GM21447 (cell line): Measurements from ENCODE around the gene SSPN.

Experiments
- ATAC-seq: cut with Tn5 transposase; IDR thresholded peaks from one replicate; pipeline ENCODE4 v1.9.1; 2021; ENCODE audit not compliant: unreplicated experiment

SSPN gene

DNA sequence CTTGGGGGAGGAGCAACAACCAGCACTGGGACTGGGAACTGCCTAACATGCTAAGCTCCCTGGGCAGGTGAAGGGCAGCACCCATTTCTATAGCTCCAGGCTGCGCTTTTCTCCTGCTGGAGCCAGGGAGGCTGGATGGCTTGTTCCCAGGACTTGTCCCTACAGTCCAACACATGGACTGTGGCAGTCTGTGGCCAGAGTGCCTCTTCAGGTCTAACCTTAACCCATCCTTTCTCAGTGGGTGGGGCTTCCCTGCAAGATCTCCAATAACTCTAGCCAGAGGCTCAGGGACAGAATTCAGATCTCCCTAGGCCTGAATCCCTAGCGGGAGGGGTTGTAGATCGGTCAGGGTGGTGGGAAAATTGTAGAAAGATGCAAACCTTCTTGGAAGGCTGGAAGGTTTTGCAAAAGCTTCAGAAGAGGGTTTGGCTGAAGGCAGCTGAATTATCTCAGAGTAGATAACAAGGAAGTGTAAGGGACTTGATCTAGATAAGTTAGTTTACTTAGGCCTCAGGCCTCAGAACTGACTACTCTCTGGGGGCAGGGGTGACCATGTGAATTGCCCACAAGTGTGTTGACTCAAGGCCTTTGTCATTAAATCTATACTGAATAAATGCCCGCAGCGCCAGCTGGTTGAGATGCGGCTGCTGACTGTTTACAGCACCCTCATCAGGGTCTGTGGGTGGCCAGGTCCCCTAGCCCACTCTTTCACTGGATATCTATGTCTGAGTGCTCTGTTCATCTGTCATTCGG lies 60.7 kb downstream of the SSPN start:
- no peak for ATAC-seq

DNA sequence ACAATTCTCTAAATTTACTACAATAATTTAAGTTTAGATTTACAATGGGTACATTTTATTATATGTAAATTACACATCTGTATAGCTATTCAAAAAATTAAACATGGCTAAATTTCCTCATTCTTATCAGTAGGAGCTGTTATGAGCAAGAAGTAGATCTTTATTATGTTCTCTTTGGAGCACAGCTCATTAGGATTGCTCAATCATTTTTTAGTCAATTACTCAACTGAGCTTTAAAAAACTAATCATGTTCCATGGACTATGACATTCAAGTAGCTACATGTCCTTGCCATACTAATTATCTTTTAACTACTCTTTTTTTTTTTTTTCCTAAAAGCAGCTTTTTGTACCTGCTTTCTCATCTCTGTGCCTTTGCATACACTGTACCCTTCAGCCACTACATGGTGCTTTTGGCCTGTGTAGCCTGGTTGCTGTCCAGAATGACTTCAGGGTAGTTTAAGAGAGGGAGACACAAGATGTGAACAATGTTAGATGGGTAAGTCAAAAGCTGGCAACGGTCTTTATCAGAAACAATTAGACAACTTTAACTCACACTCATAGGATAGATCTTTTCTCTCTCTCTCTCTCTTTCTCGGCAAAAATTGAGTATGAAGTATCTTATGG lies 69.0 kb downstream of the SSPN start:
- no peak for ATAC-seq

DNA sequence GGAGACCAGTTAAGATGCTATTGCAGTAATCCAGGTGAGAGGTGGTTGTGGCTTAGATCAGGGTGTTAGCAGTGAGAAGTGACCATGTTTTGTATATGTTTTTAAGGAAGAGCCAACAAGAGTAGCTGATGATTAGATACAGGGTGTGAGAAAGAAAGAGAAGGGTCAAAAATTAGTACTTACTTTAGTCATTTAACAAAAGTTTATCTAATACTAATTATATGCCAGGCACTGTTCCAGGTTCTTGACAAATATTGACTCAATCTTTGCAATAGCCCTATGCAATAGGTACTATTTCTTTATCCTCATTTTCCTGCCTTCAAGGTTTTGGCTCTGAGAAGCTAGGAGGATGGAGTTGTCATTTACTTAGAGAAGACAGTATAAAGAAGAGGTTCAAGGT lies 70.2 kb downstream of the SSPN start:
- ATAC-seq: no peak

DNA sequence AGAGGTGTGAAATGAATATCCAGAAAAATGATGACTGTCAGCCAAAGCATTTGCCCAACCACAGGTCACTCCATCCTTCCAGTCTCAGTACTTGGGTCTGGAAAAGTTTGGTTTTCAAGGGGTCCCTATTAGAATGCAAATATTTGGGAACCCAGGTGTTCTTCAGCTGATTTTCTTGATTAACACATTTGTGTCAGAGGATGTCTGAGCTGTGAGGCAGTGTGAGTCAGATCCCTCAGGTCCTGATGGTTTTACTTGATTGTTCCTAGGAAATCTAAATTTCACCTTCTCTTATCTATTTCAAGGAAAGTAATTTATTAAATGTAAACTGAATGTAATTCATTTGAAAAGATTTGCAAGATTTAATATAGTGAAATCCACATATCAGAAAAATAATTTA lies 71.5 kb downstream of the SSPN start:
- no peak for ATAC-seq

DNA sequence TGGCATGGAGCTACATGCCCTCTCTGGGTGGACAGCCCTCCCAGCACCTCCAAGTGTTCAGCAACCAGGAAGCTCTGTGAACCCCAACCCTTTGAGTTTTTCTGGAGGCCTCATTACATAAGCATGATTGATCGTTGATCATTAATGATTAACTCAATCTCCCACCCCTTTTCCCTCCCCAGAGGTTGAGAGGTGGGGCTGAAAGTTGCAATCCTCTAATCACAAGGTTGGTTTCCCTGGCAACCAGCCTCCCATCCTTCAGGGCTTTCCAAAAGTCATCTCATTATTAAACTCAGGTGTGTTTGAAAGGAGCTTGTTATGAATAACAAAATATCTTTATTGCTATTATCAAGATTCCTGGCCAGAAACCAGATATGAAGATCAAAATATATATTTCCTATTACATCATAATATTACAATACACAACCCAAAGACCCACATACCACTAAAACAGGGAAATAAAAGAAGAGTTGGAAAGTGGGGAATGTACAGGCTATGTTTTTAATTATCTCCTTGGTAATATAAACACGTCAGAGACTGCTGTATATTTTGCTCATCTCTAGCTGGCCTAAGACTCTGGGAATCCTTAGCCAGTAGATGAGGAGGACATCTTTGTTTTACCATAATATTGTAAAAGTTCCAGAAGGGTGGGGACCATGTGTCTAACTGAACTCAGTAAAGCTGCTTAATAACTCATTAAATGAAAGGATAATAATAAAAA lies 73.6 kb downstream of the SSPN start:
- no peak for ATAC-seq

DNA sequence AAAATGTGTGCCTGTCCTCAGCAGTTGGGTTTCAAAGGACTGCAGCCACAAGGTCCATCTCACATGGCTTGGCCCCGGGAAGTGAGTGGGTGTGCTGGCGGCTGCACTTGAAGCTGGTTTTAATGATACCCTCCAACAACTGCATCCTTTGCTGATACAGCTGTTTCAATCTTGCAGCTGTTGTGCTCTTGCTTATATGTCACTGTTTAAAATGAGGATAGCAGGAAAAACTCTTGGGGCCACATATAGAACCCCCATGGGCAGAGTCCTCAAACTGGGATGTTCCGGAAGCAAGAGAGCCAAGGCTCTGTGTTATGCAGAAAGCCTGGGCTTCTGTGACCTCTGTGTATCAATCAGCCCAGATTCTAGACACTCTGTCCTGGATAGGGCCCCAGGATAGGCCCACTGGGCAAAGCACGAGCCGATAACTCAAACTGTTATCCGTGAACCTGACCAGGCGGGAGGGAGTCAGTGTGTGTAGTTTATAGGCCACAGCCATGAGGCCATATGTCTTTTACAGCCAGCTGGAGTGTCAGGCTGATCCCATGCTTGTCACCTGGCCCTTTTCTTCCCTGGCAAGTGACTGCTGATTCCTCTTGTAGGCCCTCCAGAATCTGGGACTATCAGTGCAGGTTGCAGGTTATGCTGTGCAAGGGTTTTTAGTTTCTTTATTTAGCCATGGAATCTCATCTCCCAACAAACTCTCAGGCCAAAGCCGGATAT lies 74.3 kb downstream of the SSPN start:
- ATAC-seq: no peak

DNA sequence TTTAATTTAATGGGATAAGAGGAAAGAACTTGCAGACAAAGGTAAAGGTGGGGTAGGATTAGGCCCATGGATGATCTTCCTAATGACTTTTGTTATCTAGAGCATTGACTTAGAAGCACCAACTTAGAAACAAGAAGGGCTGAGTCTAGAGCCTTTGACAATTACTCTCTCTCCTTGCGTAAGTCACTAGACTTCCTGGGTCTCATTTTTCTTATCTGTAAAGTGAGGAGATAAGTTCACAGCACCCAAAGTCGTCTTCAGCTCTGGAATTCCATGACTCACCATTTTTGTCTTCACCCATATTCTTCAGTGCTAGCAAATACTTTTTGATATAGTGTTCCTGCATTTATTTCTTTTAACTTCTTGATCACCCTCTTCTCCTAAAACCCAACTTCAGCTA lies 75.7 kb downstream of the SSPN start:
- no peak for ATAC-seq

DNA sequence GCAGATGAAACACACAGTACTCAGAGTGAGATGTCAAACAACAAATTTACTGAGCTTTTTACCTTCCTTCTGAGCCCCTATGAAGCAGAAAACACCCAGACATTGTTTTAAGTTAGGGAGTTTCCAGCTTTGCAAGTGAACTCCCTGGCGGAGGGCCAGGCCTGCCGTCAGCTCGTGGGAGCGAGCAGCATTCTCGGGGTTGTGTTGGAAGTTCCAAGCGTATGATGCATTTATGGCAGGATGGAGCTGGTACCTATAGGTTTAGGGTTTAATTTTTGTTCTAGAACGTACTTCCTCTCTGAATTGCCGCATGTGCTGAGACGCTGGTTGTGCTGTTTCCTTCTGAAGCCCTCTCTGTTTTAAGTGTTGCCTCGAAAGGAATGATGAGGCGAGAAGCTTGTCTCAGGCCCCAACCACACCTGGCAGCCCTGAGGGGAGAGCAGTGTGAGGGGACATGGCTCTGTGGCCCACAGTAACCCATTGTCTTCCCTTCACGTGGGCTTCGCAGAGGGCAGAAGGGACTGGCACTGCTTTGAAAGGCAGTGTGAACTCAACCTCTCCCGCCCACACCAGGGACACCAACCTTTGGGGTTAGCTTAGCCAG lies 76.6 kb downstream of the SSPN start:
- ATAC-seq: no peak

DNA sequence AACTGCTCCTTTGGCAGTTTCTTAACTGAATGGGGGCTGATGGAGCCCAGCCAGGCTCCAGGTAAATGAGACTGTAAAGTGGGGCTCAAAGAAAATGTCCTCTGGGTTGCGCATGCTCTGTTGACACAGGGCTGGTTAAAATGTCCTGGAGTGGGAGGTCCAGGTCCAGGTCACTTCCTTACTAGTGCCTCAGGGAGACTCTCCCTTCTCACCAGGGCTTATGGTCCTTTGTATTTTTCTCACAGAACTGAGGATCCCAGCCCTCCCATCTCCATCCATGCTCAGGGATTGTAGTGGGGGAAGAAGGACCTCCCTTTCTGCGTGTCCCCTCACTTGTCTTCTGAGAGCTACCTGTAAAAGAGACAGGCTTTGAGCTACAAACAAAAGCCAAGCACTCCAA lies 77.5 kb downstream of the SSPN start:
- ATAC-seq: no peak

DNA sequence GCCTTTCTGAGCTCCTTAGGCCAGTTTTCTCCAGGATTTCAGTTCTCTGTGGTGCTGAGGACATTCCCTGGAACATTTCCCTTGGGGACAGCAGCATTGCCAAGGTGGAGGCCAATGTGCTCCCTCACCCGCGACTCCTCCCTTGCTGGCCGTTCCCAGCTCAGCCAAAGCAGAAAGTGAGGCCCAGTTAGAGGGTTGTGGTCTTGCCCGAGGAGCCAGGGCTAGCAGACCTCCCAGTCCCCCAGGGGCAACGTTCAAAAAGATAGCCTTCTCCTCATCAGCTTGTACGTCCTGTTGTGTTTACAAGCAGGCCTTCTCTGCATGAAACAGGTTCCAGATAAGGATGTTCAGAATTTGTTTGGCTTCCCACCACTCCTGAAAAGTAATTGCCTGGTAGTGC lies 78.4 kb downstream of the SSPN start:
- no peak for ATAC-seq

DNA sequence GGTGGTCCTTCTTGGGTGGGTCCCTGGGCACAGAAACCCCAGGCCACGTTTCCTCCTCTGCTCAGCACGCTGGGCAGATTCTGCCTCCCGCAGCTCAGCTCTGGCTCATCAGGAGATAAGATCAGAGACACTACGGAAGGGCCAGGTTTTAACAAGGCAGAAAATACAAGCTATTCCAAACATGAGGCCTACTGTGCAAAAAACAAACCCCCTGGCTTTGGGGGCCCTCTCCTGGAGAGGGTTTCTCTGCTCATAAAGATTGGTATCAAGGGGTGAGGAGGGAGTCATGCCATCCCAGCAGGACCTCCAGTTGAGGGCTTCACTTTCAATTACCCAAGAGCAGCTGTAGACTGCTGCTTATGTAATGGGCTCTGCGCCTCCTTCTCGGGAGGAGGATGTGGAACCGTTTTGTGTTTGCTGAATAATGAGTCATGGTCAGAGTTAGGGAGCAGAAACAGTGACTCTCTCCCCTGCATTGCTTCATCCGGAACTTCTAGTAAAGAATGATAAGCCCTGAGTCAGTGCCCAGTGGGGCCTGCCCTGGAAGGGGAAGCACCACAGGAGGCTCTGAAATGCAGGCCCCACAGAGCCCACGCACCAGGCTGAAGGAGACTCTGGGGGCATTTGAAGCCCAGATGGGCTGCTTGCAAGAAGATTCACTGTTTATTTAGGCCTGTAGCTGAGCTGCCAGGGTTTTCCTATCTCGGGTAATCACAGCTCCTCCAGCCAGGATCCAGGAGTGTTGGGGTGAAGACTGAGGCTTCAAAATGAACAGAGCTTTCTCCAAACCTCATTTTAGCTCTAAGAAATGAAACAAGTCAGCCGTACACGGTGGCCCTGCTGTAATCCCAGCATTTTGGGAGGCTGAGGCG lies 79.3 kb downstream of the SSPN start:
- peak; percentile 96 for ATAC-seq

DNA sequence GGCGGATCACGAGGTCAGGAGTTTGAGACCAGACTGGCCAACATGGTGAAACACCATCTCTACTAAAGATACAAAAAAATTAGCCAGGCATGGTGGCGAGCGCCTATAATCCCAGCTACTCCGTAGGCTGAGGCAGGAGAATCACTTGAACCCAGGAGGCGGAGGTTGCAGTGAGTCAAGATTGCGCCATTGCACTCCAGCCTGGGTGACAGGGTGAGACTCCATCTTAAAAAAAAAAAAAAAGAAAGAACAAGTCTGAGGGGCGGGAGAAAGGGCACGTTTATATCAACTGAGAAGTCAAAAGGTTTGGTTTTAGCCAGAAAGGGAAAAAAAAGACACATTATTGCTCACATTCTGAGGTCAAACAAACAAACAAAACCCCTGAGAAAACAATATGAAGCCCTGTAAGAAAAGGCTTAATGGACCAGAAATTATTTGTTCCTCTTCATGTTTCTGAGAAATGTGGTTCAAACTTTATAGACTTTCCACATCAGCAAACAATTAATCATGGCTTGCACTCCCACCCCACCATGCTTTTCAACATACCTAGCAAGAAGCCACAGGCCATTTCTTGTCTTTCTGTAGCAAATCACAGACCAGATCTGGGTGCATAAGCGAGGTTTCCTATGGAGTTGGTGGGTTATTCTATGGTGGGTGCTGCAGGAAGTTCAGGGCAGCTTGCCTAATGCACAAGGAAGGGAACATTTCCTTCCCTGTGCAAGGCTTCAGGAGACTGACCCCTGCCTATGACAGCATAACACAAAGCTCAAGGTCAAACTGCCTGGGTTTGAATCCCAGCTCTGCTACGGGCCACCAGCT lies 80.1 kb downstream of the SSPN start:
- ATAC-seq: no peak

DNA sequence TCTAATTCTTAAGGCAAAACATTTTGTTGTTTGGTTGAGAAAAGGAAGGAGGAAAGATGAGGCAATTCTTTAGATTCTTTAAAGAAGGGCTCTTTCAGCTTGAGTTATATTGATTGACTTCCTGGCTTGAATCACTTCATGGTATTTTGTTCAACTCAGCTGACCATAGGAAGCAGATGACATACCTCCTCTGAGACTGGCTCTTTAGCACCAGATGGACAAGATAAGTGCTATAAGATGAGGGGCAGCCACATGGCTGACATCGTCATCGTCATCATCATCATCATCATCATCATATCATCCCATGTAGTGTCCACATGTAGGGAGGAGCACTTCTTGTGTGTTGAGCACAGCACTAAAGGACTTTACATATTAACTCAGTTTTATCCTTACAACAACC lies 81.3 kb downstream of the SSPN start:
- ATAC-seq: no peak

DNA sequence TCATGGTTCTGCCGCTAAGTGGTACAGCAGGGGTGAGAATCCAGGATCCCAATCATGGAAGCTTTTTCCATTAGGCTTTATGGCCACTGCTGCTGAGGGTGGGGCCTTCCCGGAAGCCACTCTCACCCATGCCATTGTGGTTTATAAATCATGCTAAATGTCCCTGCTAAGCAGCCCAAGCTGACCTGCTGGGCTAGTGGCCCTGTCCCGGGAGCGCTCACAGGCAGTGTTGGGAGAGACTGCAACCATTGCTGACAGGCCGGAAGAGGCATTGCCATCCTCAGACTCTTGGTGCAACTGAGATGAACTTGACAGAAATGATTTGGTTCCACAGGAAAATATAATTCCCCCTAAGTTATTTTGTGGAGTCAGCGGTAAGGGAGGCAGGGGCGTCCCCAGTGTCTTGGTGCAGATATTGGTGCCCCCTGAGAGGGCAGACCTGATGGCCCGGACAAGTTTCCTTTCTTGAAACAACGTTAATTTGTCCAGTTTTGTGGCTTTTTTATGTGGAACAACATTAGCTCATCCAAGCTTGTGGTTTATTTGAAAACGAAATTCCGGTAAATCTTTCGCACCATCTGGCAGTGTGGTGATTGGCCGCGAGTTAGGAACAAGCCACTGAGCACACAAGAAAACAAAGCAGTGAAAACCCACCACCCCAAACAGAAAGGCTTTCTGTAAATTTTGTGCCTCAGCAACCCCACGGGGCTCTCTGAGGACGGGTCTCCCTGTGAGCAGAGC lies 82.3 kb downstream of the SSPN start:
- no peak for ATAC-seq

DNA sequence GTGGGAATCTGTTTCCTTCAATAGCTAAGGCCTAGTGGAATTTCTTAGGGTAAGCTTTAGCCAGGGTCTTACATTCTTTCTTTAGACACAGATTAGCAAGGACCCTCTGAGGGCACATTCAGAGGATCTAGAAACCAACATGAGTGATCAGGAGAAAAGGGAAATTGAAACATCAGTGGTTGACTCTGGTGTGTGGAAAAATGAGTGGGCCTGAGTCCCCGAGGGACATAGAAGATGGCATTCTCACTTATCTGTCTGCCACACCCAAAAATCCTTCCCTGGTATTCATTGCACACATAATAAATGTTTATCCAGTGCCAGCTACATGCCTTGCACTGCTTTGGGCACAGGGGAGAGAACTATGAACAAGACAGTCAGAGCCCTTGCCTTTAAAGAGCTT lies 82.9 kb downstream of the SSPN start:
- ATAC-seq: no peak

DNA sequence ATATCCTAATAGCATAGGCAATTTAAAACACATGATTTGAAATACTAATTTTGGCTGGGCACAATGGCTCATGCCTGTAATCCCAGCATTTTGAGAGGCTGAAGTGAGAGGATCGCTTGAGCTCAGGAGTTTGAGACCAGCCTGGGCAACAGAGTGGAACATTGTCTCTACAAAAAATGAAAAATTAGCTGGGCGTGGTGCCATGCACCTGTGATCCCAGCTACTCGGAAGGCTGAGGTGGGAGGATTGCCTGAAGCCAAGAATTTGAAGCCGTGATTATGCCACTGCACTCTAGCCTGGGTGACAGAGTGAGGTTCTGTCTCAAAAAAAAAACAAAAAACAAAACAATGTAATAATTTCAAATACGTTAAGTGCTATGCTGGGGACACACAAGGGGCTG lies 83.3 kb downstream of the SSPN start:
- ATAC-seq: no peak

DNA sequence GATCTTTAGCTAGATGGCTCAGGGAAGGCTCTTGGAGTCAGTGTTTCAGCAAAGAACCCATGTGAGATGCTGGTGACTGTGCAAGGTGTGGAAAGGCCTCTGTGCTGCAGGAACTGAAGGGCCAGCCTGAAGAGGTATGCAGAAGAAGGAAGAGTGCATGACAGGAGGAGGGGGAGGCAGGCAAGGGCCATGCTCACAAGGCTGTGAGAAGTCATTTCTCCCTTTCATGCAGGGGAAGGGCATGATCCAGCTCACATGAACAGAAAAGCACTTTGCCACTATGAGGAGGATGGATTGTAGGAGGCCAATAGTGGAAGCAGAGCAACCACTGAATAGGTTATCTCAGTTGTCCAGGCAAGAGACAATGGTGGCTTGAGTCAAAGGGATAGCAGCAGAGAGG lies 83.7 kb downstream of the SSPN start:
- no peak for ATAC-seq

DNA sequence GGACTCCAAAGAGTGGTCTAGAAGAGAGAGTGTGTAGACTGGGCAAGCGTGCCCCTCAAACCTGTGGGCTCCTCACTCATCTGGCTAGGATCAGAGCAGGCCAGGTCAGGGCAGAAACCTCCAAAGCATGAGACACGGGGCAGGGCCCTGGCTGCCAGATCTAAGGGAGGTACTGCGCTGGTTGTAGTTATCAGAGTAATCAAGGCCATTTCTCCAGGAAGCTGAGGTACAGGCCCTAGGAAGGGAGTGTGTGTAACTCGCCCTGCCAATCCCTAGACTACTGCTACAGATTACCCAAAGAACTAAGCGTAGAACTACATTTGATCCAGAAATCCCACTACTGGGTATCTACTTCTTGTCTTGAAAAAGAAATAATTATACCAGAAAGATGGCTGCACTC lies 84.5 kb downstream of the SSPN start:
- no peak for ATAC-seq

DNA sequence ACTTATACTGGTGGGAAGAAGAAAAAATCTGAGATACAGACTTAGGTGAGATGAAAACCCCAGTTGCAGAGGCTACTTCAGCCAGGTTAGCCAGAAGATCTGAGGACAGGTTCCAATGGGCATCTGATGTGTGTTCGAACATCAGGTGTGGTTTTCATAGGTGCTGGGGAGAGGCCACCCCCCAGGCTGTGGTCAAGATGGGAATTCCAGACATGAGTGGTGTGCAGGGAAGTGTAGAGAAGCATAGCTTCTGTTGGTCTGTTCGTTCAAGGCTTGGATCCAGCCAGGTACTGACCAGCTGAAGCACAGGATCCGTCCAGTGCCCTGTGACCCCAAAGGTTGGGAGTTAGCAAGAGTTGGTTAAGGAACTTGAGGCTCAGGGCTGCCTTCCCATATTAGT lies 85.5 kb downstream of the SSPN start:
- no peak for ATAC-seq
